NB4 (cell line): ENCODE data around the gene DRAXIN.

Experiments used
- POLR2A ChIP-seq: IDR thresholded peaks from 2 replicates; pipeline ENCODE4 v1.6.1; 2011; ENCODE audit warnings: mild to moderate bottlenecking; ENCODE audit not compliant: insufficient read length; ENCODE audit errors: extremely low read depth
- TF ChIP-seq, protein P1 (sequence below): IDR thresholded peaks from one replicate; pipeline ENCODE4 v1.5.1; 2012; ENCODE audit warnings: low read depth, low read length

- TF ChIP-seq, protein P1, sequence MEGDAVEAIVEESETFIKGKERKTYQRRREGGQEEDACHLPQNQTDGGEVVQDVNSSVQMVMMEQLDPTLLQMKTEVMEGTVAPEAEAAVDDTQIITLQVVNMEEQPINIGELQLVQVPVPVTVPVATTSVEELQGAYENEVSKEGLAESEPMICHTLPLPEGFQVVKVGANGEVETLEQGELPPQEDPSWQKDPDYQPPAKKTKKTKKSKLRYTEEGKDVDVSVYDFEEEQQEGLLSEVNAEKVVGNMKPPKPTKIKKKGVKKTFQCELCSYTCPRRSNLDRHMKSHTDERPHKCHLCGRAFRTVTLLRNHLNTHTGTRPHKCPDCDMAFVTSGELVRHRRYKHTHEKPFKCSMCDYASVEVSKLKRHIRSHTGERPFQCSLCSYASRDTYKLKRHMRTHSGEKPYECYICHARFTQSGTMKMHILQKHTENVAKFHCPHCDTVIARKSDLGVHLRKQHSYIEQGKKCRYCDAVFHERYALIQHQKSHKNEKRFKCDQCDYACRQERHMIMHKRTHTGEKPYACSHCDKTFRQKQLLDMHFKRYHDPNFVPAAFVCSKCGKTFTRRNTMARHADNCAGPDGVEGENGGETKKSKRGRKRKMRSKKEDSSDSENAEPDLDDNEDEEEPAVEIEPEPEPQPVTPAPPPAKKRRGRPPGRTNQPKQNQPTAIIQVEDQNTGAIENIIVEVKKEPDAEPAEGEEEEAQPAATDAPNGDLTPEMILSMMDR: no peak
- no peak for TF ChIP-seq POLR2A
Measured at GRCh38 chr1:11706292-11706691, 14.8 kb downstream of the DRAXIN start.
